Thoracic aorta (tissue), 2 donors: ENCODE data around the gene METTL18. TPM values are rescaled to one million over a fixed set of nuclear protein-coding genes. Genes with fewer than 3 reads are reported as not detected.

Experiments used
- ATAC-seq: fragments of 150-250 bp; one replicate; pipeline ENCODE4 v1.8.0; 2017; ENCODE audit warnings: low read depth; ENCODE audit not compliant: insufficient number of reproducible peaks, low FRiP score
- DNase-seq: peaks from one replicate; pipeline ENCODE4 v3.0.0-alpha.2; 2020; ENCODE audit warnings: low spot score
- H3K27ac ChIP-seq, 2 donors: fragments of 200-600 bp; sonication (generic); 1 replicate in 1 of 2; 2 replicates in 1 of 2; pipeline ENCODE4 v1.5.1; 2016; ENCODE audit warnings: mild to moderate bottlenecking in 2 of 2, moderate library complexity in 2 of 2
- H3K27me3 ChIP-seq: fragments of 200-600 bp; sonication (generic); replicated peaks from 2 replicates; pipeline ENCODE4 v1.6.0; 2016; ENCODE audit warnings: mild to moderate bottlenecking; ENCODE audit not compliant: insufficient read depth
- H3K36me3 ChIP-seq: fragments of 200-600 bp; sonication (generic); one replicate; pipeline ENCODE4 v1.5.1; 2016
- H3K4me1 ChIP-seq, 2 donors: fragments of 200-600 bp; sonication (generic); 1 replicate in 1 of 2; 2 replicates in 1 of 2; pipeline versions ENCODE4 v1.5.1 to v1.6.0; 2016; ENCODE audit warnings: low read depth in 2 of 2, mild to moderate bottlenecking in 1 of 2; ENCODE audit not compliant: control insufficient read depth in 1 of 2
- H3K4me3 ChIP-seq: fragments of 200-600 bp; sonication (generic); 2 replicates; pipeline ENCODE4 v1.5.1; 2016; ENCODE audit warnings: mild to moderate bottlenecking
- H3K9me3 ChIP-seq: fragments of 200-600 bp; sonication (generic); 2 replicates; pipeline ENCODE4 v1.5.1; 2016
- CTCF ChIP-seq: fragments of 200-600 bp; sonication (generic); IDR thresholded peaks from one replicate; pipeline ENCODE4 v1.5.1; 2019; ENCODE audit warnings: antibody characterized with exemption
- total RNA-seq, 2 donors: library from RNA; depleted of rRNA; stranded (reverse); fragments of >200 nt; gene quantifications; one replicate each; pipeline versions ENCODE4 v1.1.0 to v1.2.3, GENCODE V29; 2016

METTL18 gene
- total RNA-seq, 2 donors from 2014 or later: 6.8 to 13.0 TPM

DNA sequence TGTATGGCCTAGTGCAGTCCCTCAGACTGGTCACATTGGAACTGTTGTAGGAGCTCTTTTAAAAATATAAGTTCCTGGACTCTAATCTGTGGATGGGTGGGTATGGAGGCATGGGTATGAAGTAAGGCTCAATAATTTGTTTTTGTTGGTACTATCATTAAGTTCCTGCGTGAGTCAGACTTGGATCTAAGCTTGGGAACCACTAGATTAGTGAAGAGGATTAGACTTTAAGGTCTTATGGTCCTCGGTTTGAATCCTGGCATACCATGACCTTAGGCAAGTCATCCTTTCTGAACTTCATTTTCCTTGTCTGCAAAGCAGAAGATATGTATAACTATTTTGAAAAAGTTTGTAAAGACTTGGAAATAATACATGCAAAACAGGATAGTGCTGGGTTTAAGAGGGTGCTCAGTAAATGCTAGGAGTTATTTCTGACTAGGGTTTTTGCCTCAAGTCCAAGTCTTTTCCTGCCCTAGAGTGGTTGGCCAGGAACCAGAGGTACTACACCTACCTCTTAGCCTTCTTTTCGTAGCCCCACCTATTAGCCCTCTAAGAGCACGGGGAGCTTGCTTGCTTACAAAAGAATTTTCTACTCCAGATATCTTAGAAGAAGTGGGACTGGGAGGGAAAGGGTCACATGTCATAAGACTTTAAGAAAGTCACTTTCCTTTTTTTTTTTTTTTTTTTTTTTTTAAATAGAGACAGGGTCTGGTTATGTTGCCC, 38.6 kb upstream of the METTL18 start:
- peaks cover 3% of the 10 kb centered on the region for H3K36me3 ChIP-seq
- TF ChIP-seq CTCF: no peak
- H3K27me3 ChIP-seq: no peaks in the 10 kb centered on the region
- DNase-seq (no peak), ATAC-seq (no peak)
- no peak overlapping the region for H3K4me3 ChIP-seq
- H3K9me3 ChIP-seq: no peaks in the 10 kb centered on the region
- H3K4me1 ChIP-seq: no peaks in the 10 kb centered on the region
- H3K27ac ChIP-seq: no peak overlapping the region

GRCh38 chr1:169829671-169830070, 35.0 kb upstream of the METTL18 start:
- DNase-seq (no peak), ATAC-seq (no peak)
- no peaks in the 10 kb centered on the region for H3K27me3 ChIP-seq
- no peak overlapping the region for H3K4me3 ChIP-seq
- no peak for TF ChIP-seq CTCF
- no peak overlapping the region for H3K27ac ChIP-seq
- H3K4me1 ChIP-seq: no peaks in the 10 kb centered on the region
- H3K36me3 ChIP-seq: peaks cover 6% of the 10 kb centered on the region
- H3K9me3 ChIP-seq: no peaks in the 10 kb centered on the region

- peaks cover 6% of the 10 kb centered on the region for H3K36me3 ChIP-seq
- H3K9me3 ChIP-seq: no peaks in the 10 kb centered on the region
- no peak overlapping the region for H3K4me3 ChIP-seq
- ATAC-seq (no peak), DNase-seq (no peak)
- no peaks in the 10 kb centered on the region for H3K27me3 ChIP-seq
- H3K27ac ChIP-seq: no peak overlapping the region
- no peak for TF ChIP-seq CTCF
- H3K4me1 ChIP-seq: no peaks in the 10 kb centered on the region
Observed at GRCh38 chr1:169824153-169824552, 29.4 kb upstream of the METTL18 start.

DNA sequence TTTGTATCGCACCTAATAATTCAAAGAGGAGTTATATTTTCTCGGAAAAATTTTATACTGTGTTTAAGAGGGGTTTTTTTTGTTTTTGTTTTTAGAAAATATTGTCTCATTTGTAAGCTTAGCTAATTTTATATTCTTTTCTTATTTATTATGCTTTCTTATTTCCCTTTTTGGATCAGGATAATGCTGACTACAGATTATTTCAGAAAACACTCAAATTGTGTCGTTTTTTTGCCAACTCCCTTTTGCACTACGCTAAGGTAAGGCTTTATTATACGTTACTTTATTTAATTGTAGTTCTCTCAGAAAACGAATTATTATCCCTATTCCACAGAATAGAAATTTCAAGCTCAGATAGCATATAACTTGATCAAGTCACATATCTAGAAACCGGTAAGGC, 26.8 kb upstream of the METTL18 start:
- no peaks in the 10 kb centered on the region for H3K4me1 ChIP-seq
- ATAC-seq (no peak), DNase-seq (no peak)
- TF ChIP-seq CTCF: no peak
- no peak overlapping the region for H3K4me3 ChIP-seq
- no peaks in the 10 kb centered on the region for H3K9me3 ChIP-seq
- H3K36me3 ChIP-seq: no peaks in the 10 kb centered on the region
- no peak overlapping the region for H3K27ac ChIP-seq
- H3K27me3 ChIP-seq: no peaks in the 10 kb centered on the region

GRCh38 chr1:169816617-169817016, 21.9 kb upstream of the METTL18 start:
- H3K27me3 ChIP-seq: no peaks in the 10 kb centered on the region
- no peaks in the 10 kb centered on the region for H3K9me3 ChIP-seq
- no peak overlapping the region for H3K4me3 ChIP-seq
- no peaks in the 10 kb centered on the region for H3K4me1 ChIP-seq
- DNase-seq: no peak
- no peak overlapping the region for H3K27ac ChIP-seq
- ATAC-seq: no peak
- no peaks in the 10 kb centered on the region for H3K36me3 ChIP-seq
- TF ChIP-seq CTCF: no peak
